Inferior parietal cortex (tissue), 1 donor: ENCODE data around the gene SCD5.

ENCODE experiments used
- DNase-seq: peaks from one replicate; pipeline ENCODE4 v3.0.0-alpha.2; 2016; ENCODE audit errors: extremely low spot score

Gene SCD5

DNA sequence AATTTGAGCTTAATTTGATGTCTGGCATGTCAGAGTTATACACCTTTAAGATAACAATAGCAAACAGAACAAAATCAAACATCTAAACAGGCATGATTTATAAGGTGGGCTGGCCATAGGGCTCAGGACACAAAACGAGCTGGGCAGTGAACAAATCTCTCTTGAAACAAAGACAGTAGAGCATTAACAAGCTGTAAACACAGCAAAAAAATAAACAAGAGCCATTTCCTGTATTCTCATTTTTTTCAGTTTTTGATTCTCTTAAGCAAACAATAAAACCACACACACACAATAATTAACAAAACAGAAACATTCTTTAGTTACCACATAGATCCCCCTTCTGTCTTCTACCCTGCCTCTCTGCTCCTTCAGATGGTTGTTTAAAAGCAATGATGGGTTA, 168.5 kb downstream of the SCD5 start:
- no peak for DNase-seq

DNA sequence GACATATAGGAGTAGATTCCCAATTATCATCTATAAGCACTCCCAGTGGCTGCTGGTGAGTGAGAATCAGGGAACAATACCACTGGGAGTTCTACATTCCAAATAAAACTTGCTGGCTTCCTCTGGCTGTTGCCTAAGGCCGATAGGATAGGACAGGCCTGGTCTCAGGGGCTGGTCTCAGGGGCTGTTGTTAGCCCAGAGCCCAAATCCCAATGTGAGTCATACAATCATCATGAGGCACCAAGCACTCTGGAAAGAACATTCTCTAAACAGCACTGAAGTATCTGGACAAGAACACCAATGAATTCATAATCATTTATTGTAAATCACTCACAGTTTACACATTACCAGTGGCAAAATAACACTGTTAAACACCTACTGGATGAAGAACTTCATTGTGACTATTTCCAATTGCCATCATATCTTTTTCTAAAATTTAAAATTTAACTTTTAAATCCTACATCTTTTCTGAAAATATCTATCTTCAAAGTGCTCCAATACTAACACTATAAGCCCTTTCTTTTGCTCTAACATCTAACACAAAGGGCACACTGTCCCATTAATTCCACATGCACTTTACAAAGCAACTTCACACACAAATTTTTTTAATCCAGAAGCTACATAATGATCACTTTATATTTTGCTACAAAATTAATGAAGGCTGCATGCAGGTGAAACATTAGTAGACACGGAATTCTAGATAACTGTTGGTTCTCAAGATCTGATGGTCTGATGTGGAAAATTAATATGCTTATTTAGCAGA, 169.2 kb downstream of the SCD5 start:
- DNase-seq: no peak

DNA sequence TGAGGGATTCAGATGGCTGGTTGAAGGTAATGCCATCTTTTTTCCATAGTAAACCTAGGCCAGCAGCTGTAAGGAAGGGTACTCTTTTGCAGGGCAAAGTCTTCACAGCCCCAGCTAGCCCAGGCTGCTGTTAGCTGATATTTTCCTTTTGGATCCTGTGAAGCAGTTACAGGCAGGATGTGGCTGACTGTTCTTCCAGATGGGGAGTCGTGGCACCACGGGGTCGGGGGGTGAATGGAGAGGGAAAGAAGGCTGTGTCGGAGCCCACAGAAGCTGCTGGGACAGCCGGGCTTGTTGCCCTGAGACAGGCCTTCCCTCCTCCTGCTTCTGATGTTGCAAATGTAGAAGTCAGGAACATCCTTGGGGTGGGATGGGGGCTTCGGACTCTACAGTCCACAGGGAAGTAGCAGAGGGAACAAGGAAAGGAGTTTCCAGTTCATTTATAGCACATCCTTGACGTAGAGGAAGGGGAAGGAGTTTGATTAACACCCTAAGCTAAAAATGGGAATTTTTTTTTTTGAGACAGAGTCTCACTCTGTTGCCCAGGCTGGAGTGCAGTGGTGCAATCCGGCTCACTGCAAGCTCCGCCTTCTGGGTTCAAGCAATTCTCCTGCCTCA, 172.2 kb downstream of the SCD5 start:
- no peak for DNase-seq

DNA sequence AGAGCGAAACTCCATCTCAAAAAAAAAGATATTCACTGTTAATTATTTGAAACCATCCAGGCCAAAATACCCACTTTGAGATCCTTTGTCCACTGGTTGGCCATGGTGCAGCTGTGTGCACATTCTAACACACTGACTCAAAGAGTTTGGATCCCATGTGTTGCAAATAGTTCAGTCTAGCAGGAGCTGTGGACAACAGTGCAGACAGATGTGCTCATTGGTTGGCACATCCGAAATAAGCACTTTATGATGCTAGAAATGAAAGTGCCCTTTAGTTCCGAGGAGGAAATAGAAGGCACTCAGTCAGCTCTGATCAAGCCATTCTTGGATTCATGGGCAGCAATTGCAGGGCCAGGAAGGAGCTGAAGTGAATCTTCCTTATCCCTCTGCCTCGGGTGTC, 173.8 kb downstream of the SCD5 start:
- no peak for DNase-seq

GRCh38 chr4:82623121-82623683, 175.4 kb downstream of the SCD5 start:
- DNase-seq: no peak

GRCh38 chr4:82621251-82621650, 177.3 kb downstream of the SCD5 start:
- no peak for DNase-seq

GRCh38 chr4:82620126-82620735, 178.4 kb downstream of the SCD5 start:
- DNase-seq: no peak

- no peak for DNase-seq
Observed at GRCh38 chr4:82618103-82618720, 180.4 kb downstream of the SCD5 start.

- DNase-seq: no peak
Observed at GRCh38 chr4:82614838-82615449, 183.7 kb downstream of the SCD5 start.

GRCh38 chr4:82613121-82613520, 185.5 kb downstream of the SCD5 start:
- no peak for DNase-seq

GRCh38 chr4:82611982-82612381, 186.6 kb downstream of the SCD5 start:
- DNase-seq: no peak

DNA sequence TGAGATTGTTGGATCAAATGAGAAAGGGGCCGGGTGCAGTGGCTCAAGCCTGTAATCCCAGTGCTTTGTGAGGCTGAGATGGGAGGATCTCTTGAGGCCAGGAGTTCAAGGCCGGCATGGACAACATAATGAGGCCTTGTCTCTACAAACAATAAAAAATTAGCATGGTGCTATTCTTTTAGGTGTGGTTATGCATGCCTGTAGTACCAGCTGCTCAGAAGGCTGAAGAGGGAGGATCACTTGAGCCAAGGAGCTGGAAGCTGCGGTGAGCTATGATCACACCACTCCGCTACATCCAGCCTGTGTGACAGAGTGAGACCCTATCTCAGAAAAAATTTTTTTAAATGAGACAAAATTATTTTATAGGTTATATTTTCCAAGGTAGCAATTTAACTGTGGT, 187.1 kb downstream of the SCD5 start:
- no peak for DNase-seq

DNA sequence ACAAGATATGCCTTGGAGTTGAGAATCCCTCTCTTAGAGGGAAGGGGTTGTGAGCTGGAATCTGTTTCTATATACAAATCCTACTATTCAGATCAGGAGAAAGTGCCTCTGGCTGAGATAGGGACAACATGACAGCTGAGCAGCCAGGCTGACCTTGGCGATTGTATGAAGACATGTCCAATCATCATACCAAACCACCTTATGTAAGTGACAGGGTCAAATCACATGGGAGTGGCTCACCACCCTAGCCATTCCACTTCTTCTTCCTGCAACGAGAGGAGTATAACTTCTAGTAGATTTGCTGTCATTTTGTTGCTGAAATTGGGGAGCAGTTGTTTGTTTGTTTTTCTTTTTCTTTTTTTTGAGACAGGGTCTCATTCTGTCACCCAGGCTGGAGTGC, 188.6 kb downstream of the SCD5 start:
- DNase-seq: no peak

DNA sequence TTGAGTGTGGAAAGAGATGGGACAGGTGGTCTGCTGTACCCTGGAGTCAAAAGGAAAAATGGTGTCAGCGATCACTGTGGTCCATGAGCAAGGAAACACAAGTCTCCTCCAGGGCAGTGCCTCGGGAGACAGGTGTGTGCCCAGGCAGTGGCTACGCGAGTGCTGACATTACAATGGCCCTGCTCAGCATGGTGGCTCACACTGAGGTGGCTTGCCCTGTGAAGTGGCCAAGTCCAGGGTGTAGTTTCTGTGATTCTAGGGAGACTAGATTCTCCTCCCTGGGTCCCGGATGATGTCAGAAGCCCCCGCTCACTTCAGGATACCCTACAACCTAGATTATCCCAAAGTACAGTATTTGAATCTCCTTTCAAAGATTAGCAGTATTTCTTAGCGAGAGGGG, 192.0 kb downstream of the SCD5 start:
- DNase-seq: no peak

DNA sequence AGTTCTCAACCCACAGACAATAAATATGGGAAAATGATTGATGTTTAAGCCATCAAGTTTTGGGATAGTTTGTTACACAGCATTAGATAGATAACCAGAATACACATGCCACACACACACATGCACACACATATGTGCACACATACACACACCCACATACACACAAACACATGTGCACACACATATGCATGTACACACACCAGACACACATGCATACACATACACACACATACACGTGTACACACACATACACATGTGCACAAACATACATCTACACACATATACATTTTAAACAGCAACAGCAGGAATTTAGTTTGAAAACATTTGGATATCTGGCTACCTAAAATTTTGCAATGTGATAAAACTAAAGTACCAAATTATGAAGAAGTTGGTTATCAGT, 194.1 kb downstream of the SCD5 start:
- no peak for DNase-seq

DNA sequence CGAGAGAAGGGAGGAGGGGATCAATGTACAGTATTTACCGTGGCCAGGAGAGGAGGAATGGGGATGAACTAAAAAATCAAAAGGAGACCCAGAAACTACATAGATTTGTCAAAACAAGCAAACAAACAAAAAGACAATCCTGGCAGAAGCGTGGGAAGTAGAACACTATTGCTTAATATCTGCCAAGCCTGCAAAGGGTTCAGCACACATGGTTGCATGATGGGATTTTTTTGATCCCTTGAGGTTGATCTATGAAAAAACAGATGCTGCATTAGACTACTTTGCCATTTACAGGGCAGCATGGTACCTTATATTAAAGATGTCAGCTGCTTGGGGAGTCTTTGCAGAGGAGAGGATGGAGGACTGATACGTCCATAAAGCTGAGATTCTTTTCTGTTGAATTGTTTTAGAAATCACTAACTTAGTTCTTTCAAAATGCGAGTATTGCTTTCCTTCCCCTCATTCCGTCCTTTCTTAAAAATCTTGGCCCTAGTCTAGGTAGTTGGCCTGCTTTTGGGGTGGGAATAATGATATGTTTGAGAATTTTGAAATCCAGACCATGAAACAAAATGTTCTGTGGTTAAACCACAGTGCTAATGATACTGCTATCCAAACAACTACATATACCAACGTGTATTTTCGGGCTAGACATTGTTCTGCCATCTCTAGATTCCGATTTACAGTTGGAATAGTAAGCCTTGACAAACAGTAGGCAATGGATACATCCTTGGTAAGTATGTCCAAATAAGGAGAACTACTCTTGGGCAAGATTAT, 197.2 kb downstream of the SCD5 start:
- DNase-seq: no peak

GRCh38 chr4:82599336-82599735, 199.3 kb downstream of the SCD5 start:
- DNase-seq: no peak

- DNase-seq: no peak
Observed at GRCh38 chr4:82594456-82594855, 204.1 kb downstream of the SCD5 start.

- DNase-seq: no peak
Observed at GRCh38 chr4:82593411-82593810, 205.2 kb downstream of the SCD5 start.

GRCh38 chr4:82592639-82593038, 206.0 kb downstream of the SCD5 start:
- no peak for DNase-seq

DNA sequence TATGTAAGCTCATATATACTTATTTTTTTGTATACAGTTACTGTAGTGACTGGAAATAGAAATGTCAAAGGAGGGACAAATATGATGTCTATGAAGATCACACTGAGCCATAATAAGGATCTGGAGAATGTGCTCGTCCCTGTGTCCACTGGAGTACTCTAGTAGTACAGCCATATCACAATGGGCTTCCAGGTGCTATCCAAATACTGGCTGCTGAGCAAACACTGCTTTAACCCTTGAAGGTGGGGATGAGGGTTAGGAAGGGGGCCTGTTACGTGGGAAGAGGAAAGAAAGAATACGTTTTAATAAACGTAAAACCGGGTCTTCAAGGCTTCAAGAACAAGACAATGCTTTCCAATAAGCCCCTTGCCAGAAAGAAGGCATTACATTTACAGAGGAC, 207.0 kb downstream of the SCD5 start:
- no peak for DNase-seq
